Stimulated activated CD8-positive, alpha-beta memory T cell treated with anti-CD3 and anti-CD28 coated beads, Interleukin-12 subunit alpha, Interleukin-12 subunit beta, amount 100 ng/mL, for 1 hour (primary cell): ENCODE data around the gene PUS10.
A peak's percentile ranks its signal among the peaks of the same experiment; 100 is the strongest.
"Not testable (repeated sequence)": the region's sequence is repeated elsewhere in the genome, so short reads cannot be mapped to it uniquely, and the experiment has no call there.

Experiments used
- DNase-seq: peaks from one replicate; pipeline ENCODE4 v3.0.0-alpha.2; 2020; ENCODE audit warnings: low read depth

Gene PUS10

DNA sequence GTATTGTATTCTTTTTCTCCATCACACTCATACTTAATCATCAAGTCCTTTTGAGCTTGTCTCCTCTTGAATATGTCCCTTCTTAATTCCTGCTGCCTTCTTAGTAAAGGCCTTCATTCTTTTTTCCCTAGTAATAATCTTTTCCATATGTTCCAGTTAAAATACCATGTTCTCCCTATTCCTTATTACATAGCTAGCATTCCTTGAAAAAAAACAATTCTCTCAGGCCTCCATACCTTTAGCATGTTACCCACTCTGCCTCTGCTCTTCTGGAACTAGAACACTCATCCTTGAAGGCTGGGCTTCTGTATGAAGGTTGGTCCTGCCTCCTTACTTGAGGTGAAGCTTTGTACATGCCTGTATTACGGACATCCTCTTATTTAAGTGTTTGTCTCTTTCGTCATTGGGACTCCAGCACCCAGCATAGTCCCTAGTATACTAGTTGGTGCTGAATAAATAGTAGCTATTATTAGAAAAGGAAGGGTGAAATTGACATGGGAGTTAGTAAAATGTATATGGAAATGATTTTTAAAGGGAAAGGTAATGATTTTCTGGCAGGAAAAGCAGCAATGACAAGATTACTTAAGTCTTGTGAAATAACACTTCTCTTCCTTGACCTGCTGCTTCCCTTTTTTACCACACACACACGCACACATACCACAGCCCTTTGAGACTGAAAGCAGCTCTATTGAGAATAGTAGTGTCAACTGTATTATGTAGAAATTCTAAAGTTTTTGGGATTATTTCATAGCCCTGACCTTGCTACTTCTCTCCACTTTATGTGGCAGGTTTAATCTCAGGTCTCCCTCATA, 91.1 kb downstream of the PUS10 start:
- no peak for DNase-seq

DNA sequence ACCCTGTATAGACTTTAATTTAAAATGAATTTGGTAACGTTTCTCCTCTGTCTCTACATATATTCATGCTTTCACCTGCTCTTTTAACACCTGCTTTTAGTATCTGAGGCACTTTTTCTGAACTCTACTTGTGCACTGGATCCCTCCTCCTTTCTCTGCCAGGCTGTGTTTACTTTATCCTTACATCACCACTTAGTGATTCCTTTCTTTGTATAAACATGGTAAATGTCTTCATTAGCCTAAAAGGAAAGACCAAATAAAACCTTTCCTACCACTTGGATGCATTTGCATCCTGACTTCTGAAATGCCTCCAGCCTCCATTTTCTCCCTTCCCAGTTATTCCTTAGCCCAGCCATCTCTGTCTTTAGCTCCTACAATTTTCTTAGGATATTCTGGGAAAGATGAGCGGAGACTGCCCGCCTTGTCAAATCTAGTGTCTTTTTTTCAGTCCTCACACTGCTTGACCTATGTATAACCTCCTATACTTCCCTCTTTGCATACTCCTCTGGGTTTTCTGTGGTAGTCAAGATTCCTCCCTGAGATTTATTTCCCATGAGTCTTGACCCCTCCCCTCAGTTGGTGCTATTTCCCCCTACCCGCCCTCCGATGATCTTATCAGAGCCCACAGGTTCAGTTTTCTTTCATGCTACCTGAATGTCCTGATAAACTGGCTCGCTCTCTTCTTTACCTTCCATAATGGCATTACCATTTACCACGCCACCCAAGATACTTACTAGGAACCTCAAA, 91.9 kb downstream of the PUS10 start:
- DNase-seq = no peak

DNA sequence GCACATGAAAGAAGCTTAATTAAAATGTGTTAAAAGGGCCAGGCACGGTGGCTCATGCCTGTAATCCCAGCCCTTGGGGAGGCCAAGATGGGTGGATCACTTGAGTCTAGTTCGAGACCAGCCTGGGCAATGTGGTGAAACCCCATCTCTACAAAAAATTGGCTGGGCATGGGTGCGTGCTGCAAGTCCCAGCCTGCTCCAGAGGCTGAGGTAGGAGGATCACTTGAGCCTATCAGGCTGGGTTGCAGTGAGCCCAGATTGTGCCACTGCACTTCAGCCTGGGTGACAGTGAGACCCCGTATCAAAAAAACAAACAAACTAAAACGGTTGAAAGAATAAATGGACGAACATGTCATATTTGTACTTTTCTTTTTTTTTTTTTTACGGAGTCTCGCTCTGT, 110.7 kb downstream of the PUS10 start:
- DNase-seq = no peak

DNA sequence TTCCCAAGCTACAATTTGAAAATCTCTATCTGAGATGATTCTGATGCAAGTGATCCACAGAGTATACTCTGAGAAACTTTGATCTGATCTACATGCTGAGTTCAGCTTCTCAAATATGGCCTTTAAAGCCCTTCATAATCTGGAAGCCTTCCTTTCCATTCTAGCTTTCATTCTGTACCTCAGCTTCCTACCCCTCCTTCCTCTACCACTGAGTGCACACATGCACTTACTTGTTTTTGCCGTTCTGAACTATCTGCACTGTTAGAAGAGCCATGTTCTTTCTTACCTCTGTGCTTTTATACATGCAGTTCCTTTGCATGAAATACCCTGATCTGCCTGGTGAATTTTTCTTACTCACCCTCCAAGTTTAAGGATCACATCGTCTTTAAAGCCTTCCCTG, 111.7 kb downstream of the PUS10 start:
- no peak for DNase-seq

DNA sequence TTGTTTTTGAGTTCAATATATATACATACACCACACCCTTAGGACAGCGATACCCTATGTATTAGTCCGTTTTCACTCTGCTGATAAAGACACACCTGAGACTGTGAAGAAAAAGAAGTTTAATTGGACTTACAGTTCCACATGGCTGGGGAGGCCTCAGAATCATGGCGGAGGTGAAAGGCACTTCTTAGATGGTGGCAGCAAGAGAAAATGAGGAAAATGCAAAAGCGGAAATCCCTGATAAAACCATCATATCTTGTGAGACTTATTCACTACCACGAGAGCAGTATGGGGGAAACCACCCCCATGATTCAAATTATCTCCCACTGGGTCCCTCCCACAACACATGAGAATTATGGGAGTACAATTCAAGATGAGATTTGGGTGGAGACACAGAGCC, 112.2 kb downstream of the PUS10 start:
- DNase-seq = not testable (repeated sequence)

DNA sequence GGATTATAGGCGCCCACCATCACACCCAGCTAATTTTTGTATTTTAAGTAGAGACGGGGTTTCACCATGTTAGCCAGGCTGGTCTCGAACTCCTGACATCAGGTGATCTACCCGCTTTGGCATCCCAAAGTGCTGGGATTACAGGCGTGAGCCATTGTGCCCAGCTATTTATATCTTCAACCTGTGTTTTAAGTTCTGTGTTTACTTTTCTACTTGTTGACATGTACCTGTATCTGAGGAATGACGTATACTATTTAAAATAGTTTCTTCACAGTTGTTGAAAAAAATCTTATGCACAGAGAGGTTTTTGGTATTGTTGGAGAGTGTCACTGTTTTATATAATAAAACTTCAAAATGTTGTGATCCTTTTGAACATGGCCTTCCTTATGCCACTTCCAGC, 116.8 kb downstream of the PUS10 start:
- DNase-seq = not testable (repeated sequence)

DNA sequence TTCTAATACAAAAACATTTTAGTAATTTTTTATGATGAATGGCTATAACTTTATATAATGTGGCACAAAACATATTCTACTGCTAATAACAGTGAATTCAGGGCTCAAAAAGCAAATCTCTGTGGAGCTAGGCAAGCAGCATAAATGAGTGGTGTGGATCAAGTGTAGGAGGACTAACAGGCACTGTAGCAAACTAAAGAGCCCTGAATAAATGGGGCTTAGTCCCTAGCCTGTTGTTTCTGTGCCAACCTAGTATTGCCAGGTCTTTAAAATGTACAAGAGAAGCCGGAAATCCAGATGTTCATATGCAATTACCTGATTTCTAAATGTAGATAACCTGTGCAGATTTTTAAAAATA, 118.2 kb downstream of the PUS10 start:
- DNase-seq = no peak

DNA sequence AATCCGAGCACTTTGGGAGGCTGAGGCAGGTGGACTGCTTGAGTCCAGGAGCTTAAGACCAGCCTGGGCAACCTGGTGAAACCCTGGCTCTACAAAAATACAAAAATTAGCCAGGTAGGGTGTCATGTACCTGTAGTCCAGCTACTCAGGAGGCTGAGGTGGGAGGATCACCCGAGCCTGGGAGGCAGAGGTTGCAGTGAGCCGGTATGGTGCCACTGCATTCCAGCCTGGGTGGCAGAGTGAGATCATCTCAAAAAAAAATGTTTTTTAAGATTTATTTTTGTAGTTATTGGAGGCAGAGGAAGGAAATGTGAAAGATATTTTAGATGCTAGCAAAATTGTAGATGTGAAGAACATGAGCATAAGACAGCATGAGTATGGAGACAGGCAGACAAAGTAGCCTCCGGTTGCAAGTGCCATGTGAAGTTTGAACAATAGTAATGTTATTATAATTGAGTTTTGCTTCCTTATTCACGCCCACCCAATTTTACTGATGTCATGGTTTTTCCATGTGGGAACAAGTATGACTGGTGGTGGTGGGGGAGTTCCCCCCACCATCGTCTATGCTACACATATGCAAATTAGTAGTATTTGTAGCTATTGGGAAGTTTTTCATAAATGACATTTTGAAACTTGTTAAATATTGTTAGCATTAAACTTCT, 118.7 kb downstream of the PUS10 start:
- DNase-seq = peak; percentile 12

DNA sequence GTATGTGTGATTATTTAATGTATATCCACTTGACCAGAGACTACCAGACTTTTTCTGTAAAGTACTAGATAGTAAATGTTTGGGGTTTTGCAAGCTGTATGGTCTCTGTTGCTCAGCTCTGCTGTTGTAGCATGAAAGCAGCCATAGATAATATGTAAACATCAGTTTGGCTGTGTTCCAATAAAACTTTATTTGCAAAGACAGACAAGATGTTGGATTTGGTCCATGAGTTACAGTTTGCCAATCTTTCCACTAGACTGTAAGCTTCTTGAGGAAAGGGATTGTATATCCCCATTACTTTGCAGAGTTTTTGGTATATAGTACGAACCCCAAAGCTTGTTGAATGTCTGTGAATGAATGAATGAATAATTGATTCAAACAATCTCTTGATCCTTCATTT, 119.5 kb downstream of the PUS10 start:
- no peak for DNase-seq
